K562 (cell line): ENCODE results near the gene MDC1. TPM values are rescaled to one million over a fixed set of nuclear protein-coding genes. Genes with fewer than 3 reads are reported as not detected.
A peak's percentile ranks its signal among the peaks of the same experiment; 100 is the strongest.

Source experiments
- ATAC-seq: fragments of 200-7000 bp; cut with Tn5 transposase; 3 replicates; pipeline ENCODE4 v1.9.1; 2020; ENCODE audit warnings: moderate library complexity
- BruUV-seq: library from RNA; stranded (reverse); fragments of 400-500 nt; replicated peaks from 2 replicates; lab custom pipeline; 2021; lab: Mats Ljungman, UMichigan
- CTCF ChIA-PET: fragments of 300-600 bp; formaldehyde crosslinking; extraction: SDS; loops from one replicate; lab custom pipeline; 2021; ENCODE audit warnings: low intra/inter-chr PET ratio; lab: Yijun Ruan, JAX
- POLR2A ChIA-PET: fragments of 300-600, 350-650 bp; sonication (Branson Sonifier 250); formaldehyde crosslinking; extraction: SDS; loops from one replicate; lab custom pipeline; 2021; ENCODE audit warnings: antibody characterized with exemption, inconsistent platforms; lab: Yijun Ruan, JAX
- DNase-seq, 4 experiments: peaks; one replicate each; pipeline versions ENCODE4 v3.0.0 to v3.0.0-alpha.2; 2011 to 2018; ENCODE audit warnings: low spot score in 3 of 4, mixed read lengths in 3 of 4; ENCODE audit errors: extremely low read depth in 1 of 4
- FAIRE-seq: peaks from 2 replicates; lab custom pipeline; 2011; peaks lifted over from hg19 to GRCh38; lab: Jason Lieb, UNC
- H2AFZ ChIP-seq: 2 replicates; pipeline ENCODE4 v1.6.0; 2011; ENCODE audit warnings: low read depth, low read length, control low read depth, inconsistent platforms
- H3K27ac ChIP-seq: fragments of 200-600 bp; 3 replicates; pipeline ENCODE4 v1.8.0; 2011; ENCODE audit warnings: low read depth, mild to moderate bottlenecking, control low read depth, inconsistent platforms, low read length, moderate library complexity, mixed read lengths; ENCODE audit errors: extremely low read depth
- H3K27me3 ChIP-seq, 2 experiments: fragments of 300-600 bp in 1 of 2; 2 replicates in 1 of 2; 3 replicates in 1 of 2; pipeline versions ENCODE4 v1.6.0 to v1.8.0; 2011; ENCODE audit warnings: inconsistent platforms in 2 of 2, low read length in 2 of 2, mild to moderate bottlenecking in 1 of 2, mixed read lengths in 1 of 2, moderate library complexity in 1 of 2; ENCODE audit not compliant: control insufficient read depth in 2 of 2, insufficient read depth in 2 of 2
- H3K36me3 ChIP-seq: fragments of 300-600 bp; 3 replicates; pipeline ENCODE4 v1.8.0; 2011; ENCODE audit warnings: mild to moderate bottlenecking, low read length, inconsistent platforms; ENCODE audit not compliant: control insufficient read depth, insufficient read depth
- H3K4me1 ChIP-seq, 2 experiments: fragments of 200-600 bp in 1 of 2; replicated peaks in 1 of 2; 2 replicates in 1 of 2; 3 replicates in 1 of 2; pipeline versions ENCODE4 v1.5.1 to v1.8.0; 2011; ENCODE audit warnings: inconsistent platforms in 2 of 2, low read length in 2 of 2, mild to moderate bottlenecking in 1 of 2, mixed read lengths in 1 of 2, moderate library complexity in 1 of 2; ENCODE audit not compliant: control insufficient read depth in 2 of 2, insufficient read depth in 2 of 2
- H3K4me2 ChIP-seq: 2 replicates; pipeline ENCODE4 v1.6.1; 2011; ENCODE audit warnings: low read length, control low read depth, inconsistent platforms, mixed read lengths; ENCODE audit not compliant: insufficient read depth
- H3K4me3 ChIP-seq: fragments of 200-600 bp; sonication (generic), shearing (Covaris generic); 2 replicates; pipeline ENCODE4 v1.5.1; 2016; ENCODE audit warnings: control low read depth, inconsistent platforms
- H3K79me2 ChIP-seq: fragments of 200-600 bp; 3 replicates; pipeline ENCODE4 v1.8.0; 2011; ENCODE audit warnings: low read length, inconsistent platforms; ENCODE audit not compliant: control insufficient read depth, insufficient read depth
- H3K9ac ChIP-seq, 2 experiments: 2 replicates each; pipeline versions ENCODE4 v1.6.0 to v1.6.1; 2011; ENCODE audit warnings: low read depth in 2 of 2, low read length in 2 of 2, control low read depth in 1 of 2, inconsistent platforms in 1 of 2, mild to moderate bottlenecking in 1 of 2, mixed read lengths in 1 of 2; ENCODE audit not compliant: insufficient read depth in 1 of 2
- H3K9me1 ChIP-seq: one replicate; pipeline ENCODE4 v1.6.0; 2011; ENCODE audit warnings: inconsistent platforms, mild to moderate bottlenecking, low read length, moderate library complexity; ENCODE audit not compliant: control insufficient read depth, insufficient read depth
- H3K9me3 ChIP-seq: replicated peaks from 2 replicates; pipeline ENCODE4 v1.5.1; 2011; ENCODE audit warnings: low read depth, low read length, inconsistent platforms; ENCODE audit not compliant: control insufficient read depth, insufficient read depth
- H4K20me1 ChIP-seq: replicated peaks from 2 replicates; pipeline ENCODE4 v1.6.1; 2011; ENCODE audit warnings: low read length, inconsistent platforms, mixed read lengths; ENCODE audit not compliant: control insufficient read depth, insufficient read depth
- CCAR2 ChIP-seq: fragments of 200-400 bp; formaldehyde crosslinking; IDR thresholded peaks from 2 replicates; pipeline ENCODE4 v1.6.1; 2017; ENCODE audit warnings: mild to moderate bottlenecking, low read depth, low read length
- CHD4 ChIP-seq: fragments of 200-600 bp; sonication (generic); IDR thresholded peaks from 3 replicates; pipeline ENCODE4 v1.6.1; 2012; ENCODE audit warnings: low read depth, mild to moderate bottlenecking, mixed read lengths, low read length, inconsistent platforms; ENCODE audit not compliant: insufficient read depth, insufficient replicate concordance, poor library complexity, severe bottlenecking
- MCM2 ChIP-seq: fragments of 450-650 bp; IDR thresholded peaks from 2 replicates; pipeline ENCODE4 v1.6.1; 2017; ENCODE audit warnings: low read depth, mild to moderate bottlenecking
- NBN ChIP-seq: fragments of 450-650 bp; IDR thresholded peaks from 2 replicates; pipeline ENCODE4 v1.6.1; 2016; ENCODE audit warnings: low read depth, mild to moderate bottlenecking
- NFYB ChIP-seq: IDR thresholded peaks from 2 replicates; pipeline ENCODE4 v1.6.1; 2011; ENCODE audit warnings: mild to moderate bottlenecking, moderate library complexity; ENCODE audit not compliant: insufficient read length; ENCODE audit errors: extremely low read depth
- NR1H2 ChIP-seq: sonication (generic); formaldehyde crosslinking; IDR thresholded peaks from 2 replicates; pipeline ENCODE4 v1.4.0; 2020; ENCODE audit warnings: mild to moderate bottlenecking, missing genetic modification reagents
- PCBP1 ChIP-seq: fragments of 200-400 bp; formaldehyde crosslinking; IDR thresholded peaks from 2 replicates; pipeline ENCODE4 v1.6.1; 2018; ENCODE audit warnings: mild to moderate bottlenecking, low read depth, low read length; ENCODE audit not compliant: poor library complexity, severe bottlenecking
- TAF7 ChIP-seq: fragments of 450-650 bp; IDR thresholded peaks from 2 replicates; pipeline ENCODE4 v1.6.1; 2016; ENCODE audit warnings: missing genetic modification characterization, missing compliant biosample characterization
- TBP ChIP-seq: optimal IDR thresholded peaks from 2 replicates; pipeline ENCODE3; 2011; ENCODE audit warnings: low read depth, low read length, improper control_type of control experiment
- ZEB2 ChIP-seq: fragments of 450-650 bp; IDR thresholded peaks from 2 replicates; pipeline ENCODE4 v1.6.1; 2016
- WGBS: fragments of 100-300 bp; shearing (Covaris generic); methylation state at CpG from one replicate; pipeline ENCODE4 v1.1.6; 2016; ENCODE audit warnings: low coverage, mixed read lengths; ENCODE audit not compliant: insufficient coverage; ENCODE audit errors: missing lambda C conversion rate; 5-methylcytosine and 5-hydroxymethylcytosine counted together
- in situ Hi-C: fragments of 300-500 bp; cut with MboI; formaldehyde crosslinking; loops from 4 replicates; pipeline ENCODE4 v1.15.0; 2018; ENCODE audit warnings: inconsistent platforms, mixed read lengths
- intact Hi-C: fragments of 100-400 bp; cut with micrococcal nuclease; formaldehyde crosslinking; loops from 2 replicates; pipeline ENCODE4 v1.14.2; 2022
- polyA plus RNA-seq, 8 experiments: library from polyadenylated mRNA; depleted of rRNA in 4 of 8; stranded (reverse) in 5 of 8; unstranded in 3 of 8; fragments of >200 nt; fragmentation: Nextera tagmentation in 2 of 8; fragmentation: Illumina TruSeq in 1 of 8; extraction: Ambion mirVana in 2 of 8; extraction: Trizol in 1 of 8; gene quantifications; 2 replicates each; pipeline versions ENCODE4 v1.2.1 to v1.2.3, GENCODE V29; 2011 to 2014; ENCODE audit warnings: inconsistent platforms in 1 of 8, missing spikeins in 1 of 8
- total RNA-seq, 7 experiments: library from RNA; depleted of rRNA in 6 of 7; stranded (reverse); fragments of >200 nt in 6 of 7; fragmentation: Illumina TruSeq in 2 of 7; extraction: Trizol in 2 of 7; gene quantifications; 2 replicates each; pipeline versions ENCODE4 v1.2.1 to v1.2.3, GENCODE V29; 2011 to 2021; ENCODE audit warnings: low replicate concordance in 1 of 7
- TF ChIP-seq, protein P1 (sequence below): fragments of 450-650 bp; conservative IDR thresholded peaks from 2 replicates; pipeline ENCODE4 v1.6.1; 2016; ENCODE audit warnings: missing genetic modification characterization, low read depth, mild to moderate bottlenecking, control low read depth, missing compliant biosample characterization
- TF ChIP-seq, protein P2 (sequence below), 2 experiments: fragments of 450-650 bp; conservative IDR thresholded peaks; 2 replicates each; pipeline ENCODE4 v1.6.1; 2017; ENCODE audit warnings: mild to moderate bottlenecking in 2 of 2, moderate library complexity in 2 of 2
- TF ChIP-seq, protein P3 (sequence below): fragments of 450-650 bp; IDR thresholded peaks from one replicate; pipeline ENCODE4 v1.6.1; 2018; ENCODE audit warnings: mild to moderate bottlenecking, moderate library complexity; ENCODE audit not compliant: partially characterized antibody
- TF ChIP-seq, protein P4 (sequence below): fragments of 200-800 bp; sonication (Bioruptor generic); IDR thresholded peaks from 2 replicates; pipeline ENCODE4 v1.6.1; 2017; ENCODE audit warnings: missing genetic modification characterization, missing compliant biosample characterization

The MDC1 gene
- total and polyA plus RNA-seq, 9 of the 15 experiments (the other 6 are each of a cell fraction or from before 2014, with no cell fraction given) = 8.2 to 114 (median 20.0) TPM

DNA sequence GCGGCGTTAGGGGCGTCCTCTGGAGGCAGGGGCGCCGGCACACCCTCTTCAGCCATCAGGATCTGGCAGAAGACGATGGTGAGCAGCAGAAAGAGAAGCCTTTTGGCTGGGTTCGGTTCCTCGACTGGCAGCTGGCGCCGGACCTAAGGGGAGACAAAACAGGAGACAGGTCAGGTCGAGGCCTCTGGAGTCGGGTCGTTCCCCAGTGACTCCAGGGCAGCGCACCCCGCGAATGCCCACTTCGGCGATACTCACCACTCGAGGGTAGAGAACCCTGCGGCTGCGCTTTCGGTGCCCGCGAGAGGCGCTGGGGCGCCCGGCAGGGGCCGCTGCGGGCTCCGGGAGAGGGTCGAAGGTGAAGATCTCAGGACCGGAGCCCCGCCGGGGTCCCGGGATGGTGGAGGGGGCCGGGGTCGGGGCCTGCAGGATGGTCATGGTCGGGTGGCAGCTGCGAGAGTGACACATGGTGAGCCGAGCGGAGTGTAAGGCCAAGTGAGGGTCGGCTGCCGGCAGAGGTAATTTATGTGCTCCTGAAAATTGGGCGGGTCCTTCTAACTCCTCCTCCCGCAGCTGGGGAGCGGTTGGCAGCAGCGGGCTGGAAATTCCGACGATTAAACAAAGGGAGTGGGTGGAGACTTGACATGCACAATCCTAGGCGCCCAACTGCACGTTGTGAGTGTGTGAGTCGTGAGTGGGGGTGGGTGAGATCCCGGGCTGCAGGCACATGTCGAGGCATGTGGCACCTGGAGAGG, 27.1 kb upstream of the MDC1 start, which contains the start of gene IER3:
Gene IER3, minus strand, starts transcription at position 494 of the 752 bp plus-strand sequence. Its CDS starts 29 bp downstream, at position 465.
- Histone ChIP-seq H3K36me3 (peaks cover 22% of the 10 kb centered on the region), H3K9me3 (no peaks in the 10 kb centered on the region), H3K9me1 (peaks cover 5% of the 10 kb centered on the region), H3K9ac (peak within 1 kb of the TSS; percentile 80 to 99), H2AFZ (peak within 1 kb of the TSS; percentile 95), H3K4me2 (peak within 1 kb of the TSS; percentile 92), H3K4me3 (peak within 1 kb of the TSS; percentile 91), H3K27ac (peak within 1 kb of the TSS; percentile 87), H4K20me1 (peaks cover 4% of the 10 kb centered on the region; the same call in 1 of the 2 replicates), H3K4me1 (peaks cover 35 to 47% of the 10 kb centered on the region in 2 experiments), H3K79me2 (peaks cover 44% of the 10 kb centered on the region), H3K27me3 (no peaks in the 10 kb centered on the region)
- FAIRE-seq = peak; percentile 93
- ATAC-seq = peak; percentile 65
- CTCF ChIA-PET = interaction anchor here (0.6 to 3.7 kb wide), 8 partner anchors 35 to 340 kb away, joined by 3 to 20 read pairs (median 4); no protein-coding TSS in a partner anchor
- POLR2A ChIA-PET = interaction anchor here (0.5 to 2.1 kb wide), 22 partner anchors 8 to 343 kb away, joined by 3 to 10 read pairs (median 4); partner anchors contain the start of gene MDC1
- peak; percentile 86 to 94 (median 86) for DNase-seq
- intact Hi-C loops (loop anchor here (1.0 to 5.0 kb wide), 3 partner anchors 69 to 338 kb away; no protein-coding TSS in a partner anchor), in situ Hi-C loops (loop anchor here (5.0 kb wide), 2 partner anchors 133 to 333 kb away; no protein-coding TSS in a partner anchor)
- no TSS peak for BruUV-seq
- WGBS = under 1% methylated on average over 54 of the region's 54 CpGs
- no peak for TF ChIP-seq CCAR2
- TF ChIP-seq ZEB2 = peak; percentile 61; the same call in 1 of the 2 replicates
- peak; percentile 66 for TF ChIP-seq PCBP1
- no peak for TF ChIP-seq MCM2
- TF ChIP-seq TAF7 = peak; percentile 91
- TF ChIP-seq, protein P1, sequence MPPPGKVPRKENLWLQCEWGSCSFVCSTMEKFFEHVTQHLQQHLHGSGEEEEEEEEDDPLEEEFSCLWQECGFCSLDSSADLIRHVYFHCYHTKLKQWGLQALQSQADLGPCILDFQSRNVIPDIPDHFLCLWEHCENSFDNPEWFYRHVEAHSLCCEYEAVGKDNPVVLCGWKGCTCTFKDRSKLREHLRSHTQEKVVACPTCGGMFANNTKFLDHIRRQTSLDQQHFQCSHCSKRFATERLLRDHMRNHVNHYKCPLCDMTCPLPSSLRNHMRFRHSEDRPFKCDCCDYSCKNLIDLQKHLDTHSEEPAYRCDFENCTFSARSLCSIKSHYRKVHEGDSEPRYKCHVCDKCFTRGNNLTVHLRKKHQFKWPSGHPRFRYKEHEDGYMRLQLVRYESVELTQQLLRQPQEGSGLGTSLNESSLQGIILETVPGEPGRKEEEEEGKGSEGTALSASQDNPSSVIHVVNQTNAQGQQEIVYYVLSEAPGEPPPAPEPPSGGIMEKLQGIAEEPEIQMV (tag) = peak; percentile 14; the same call in 1 of the 2 replicates
- 0 out of 2 replicates have a peak, but pooled peaks have one; percentile 61 for TF ChIP-seq NR1H2 (CRISPR knock-in tag)
- TF ChIP-seq NBN = peak; percentile 89; the same call in 1 of the 2 replicates
- TF ChIP-seq, protein P2, sequence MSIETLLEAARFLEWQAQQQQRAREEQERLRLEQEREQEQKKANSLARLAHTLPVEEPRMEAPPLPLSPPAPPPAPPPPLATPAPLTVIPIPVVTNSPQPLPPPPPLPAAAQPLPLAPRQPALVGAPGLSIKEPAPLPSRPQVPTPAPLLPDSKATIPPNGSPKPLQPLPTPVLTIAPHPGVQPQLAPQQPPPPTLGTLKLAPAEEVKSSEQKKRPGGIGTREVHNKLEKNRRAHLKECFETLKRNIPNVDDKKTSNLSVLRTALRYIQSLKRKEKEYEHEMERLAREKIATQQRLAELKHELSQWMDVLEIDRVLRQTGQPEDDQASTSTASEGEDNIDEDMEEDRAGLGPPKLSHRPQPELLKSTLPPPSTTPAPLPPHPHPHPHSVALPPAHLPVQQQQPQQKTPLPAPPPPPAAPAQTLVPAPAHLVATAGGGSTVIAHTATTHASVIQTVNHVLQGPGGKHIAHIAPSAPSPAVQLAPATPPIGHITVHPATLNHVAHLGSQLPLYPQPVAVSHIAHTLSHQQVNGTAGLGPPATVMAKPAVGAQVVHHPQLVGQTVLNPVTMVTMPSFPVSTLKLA (conservative IDR thresholded peaks at IDR 0.05) = peak; percentile 64 to 77
- no peak for TF ChIP-seq NFYB
- no peak for TF ChIP-seq CHD4
- TF ChIP-seq, protein P3, sequence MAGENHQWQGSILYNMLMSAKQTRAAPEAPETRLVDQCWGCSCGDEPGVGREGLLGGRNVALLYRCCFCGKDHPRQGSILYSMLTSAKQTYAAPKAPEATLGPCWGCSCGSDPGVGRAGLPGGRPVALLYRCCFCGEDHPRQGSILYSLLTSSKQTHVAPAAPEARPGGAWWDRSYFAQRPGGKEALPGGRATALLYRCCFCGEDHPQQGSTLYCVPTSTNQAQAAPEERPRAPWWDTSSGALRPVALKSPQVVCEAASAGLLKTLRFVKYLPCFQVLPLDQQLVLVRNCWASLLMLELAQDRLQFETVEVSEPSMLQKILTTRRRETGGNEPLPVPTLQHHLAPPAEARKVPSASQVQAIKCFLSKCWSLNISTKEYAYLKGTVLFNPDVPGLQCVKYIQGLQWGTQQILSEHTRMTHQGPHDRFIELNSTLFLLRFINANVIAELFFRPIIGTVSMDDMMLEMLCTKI = no peak
- TF ChIP-seq, protein P4, sequence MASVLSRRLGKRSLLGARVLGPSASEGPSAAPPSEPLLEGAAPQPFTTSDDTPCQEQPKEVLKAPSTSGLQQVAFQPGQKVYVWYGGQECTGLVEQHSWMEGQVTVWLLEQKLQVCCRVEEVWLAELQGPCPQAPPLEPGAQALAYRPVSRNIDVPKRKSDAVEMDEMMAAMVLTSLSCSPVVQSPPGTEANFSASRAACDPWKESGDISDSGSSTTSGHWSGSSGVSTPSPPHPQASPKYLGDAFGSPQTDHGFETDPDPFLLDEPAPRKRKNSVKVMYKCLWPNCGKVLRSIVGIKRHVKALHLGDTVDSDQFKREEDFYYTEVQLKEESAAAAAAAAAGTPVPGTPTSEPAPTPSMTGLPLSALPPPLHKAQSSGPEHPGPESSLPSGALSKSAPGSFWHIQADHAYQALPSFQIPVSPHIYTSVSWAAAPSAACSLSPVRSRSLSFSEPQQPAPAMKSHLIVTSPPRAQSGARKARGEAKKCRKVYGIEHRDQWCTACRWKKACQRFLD (CRISPR knock-in tag) = peak; percentile 61
- TF ChIP-seq TBP = peak; percentile 98
